ENCODE measurements around the gene FBXL4. TPM values are rescaled to one million over a fixed set of nuclear protein-coding genes. Genes with fewer than 3 reads are reported as not detected.
A peak's percentile ranks its signal among the peaks of the same experiment; 100 is the strongest.

FBXL4 gene
- total and polyA plus RNA-seq, 3 experiments from 2014 or later = 9.6 to 12.7 (median 12.4) TPM

GRCh38 chr6:98845211-98846020 is 102.3 kb downstream of the FBXL4 start:
- H3K36me3 Mint-ChIP-seq = no peaks in the 10 kb centered on the region
- POLR2A ChIA-PET = no interaction called here
- CTCF ChIA-PET = interaction anchor here (0.6 to 1.3 kb wide), 2 partner anchors 9 to 1348 kb away, joined by 4 to 7 read pairs; no protein-coding TSS in a partner anchor
- Histone ChIP-seq H3K4me1 (ENCODE audit: insufficient read depth, low read length) (peaks cover 11% of the 10 kb centered on the region), H3K4me3 (ENCODE audit: low read length) (no peak overlapping the region), H3K9me3 (ENCODE audit: low read length) (no peaks in the 10 kb centered on the region), H3K36me3 (ENCODE audit: insufficient read depth, low read length) (no peaks in the 10 kb centered on the region), H3K27ac (ENCODE audit: low read depth, low read length) (no peak overlapping the region), H3K27me3 (ENCODE audit: insufficient read depth, low read length, poor library complexity, severe bottlenecking) (peaks cover 76% of the 10 kb centered on the region)
- peaks cover 0 to 5% (median 0%) of the 10 kb centered on the region in 5 donors for H3K9me3 Mint-ChIP-seq
- H3K4me3 Mint-ChIP-seq = peak overlapping the region; percentile 7 to 95 (median 73)
- peak overlapping the region in 2 of 8 donors; percentile 2 to 89 for H3K27ac Mint-ChIP-seq
- DNase-seq = peak; percentile 42 to 71 (median 48)
- peaks cover 19 to 36% (median 20%) of the 10 kb centered on the region in 3 donors for H3K4me1 Mint-ChIP-seq
- H3K27me3 Mint-ChIP-seq = peaks cover 74 to 87% of the 10 kb centered on the region in 2 donors

GRCh38 chr6:98844244-98845210 is 103.2 kb downstream of the FBXL4 start:
- Histone ChIP-seq H3K4me3 (ENCODE audit: low read length) (no peak overlapping the region), H3K27ac (ENCODE audit: low read depth, low read length) (no peak overlapping the region), H3K36me3 (ENCODE audit: insufficient read depth, low read length) (no peaks in the 10 kb centered on the region), H3K9me3 (ENCODE audit: low read length) (no peaks in the 10 kb centered on the region), H3K27me3 (ENCODE audit: insufficient read depth, low read length, poor library complexity, severe bottlenecking) (peaks cover 85% of the 10 kb centered on the region), H3K4me1 (ENCODE audit: insufficient read depth, low read length) (peaks cover 11% of the 10 kb centered on the region)
- POLR2A ChIA-PET = no interaction called here
- CTCF ChIA-PET = interaction anchor here (1.3 kb wide), 1 partner anchor 8 kb away, joined by 7 read pairs; no protein-coding TSS in a partner anchor
- Mint-ChIP-seq H3K9me3 (peaks cover 0 to 5% (median 0%) of the 10 kb centered on the region in 5 donors), H3K36me3 (no peaks in the 10 kb centered on the region), H3K4me3 (peak overlapping the region; percentile 10 to 73 (median 51)), H3K4me1 (peaks cover 19 to 36% (median 20%) of the 10 kb centered on the region in 3 donors), H3K27ac (peak overlapping the region in 2 of 8 donors; percentile 4 to 11), H3K27me3 (peaks cover 74 to 87% of the 10 kb centered on the region in 2 donors)
- no peak for DNase-seq

- ChIA-PET CTCF (interaction anchor here (1.1 kb wide), 1 partner anchor 1656 kb away, joined by 3 read pairs; no protein-coding TSS in a partner anchor), POLR2A (interaction anchor here (0.6 kb wide), 1 partner anchor 126 kb away, joined by 10 read pairs; no protein-coding TSS in a partner anchor)
- no peaks in the 10 kb centered on the region for H3K36me3 ChIP-seq (ENCODE audit: insufficient read depth, low read length)
- H3K9me3 Mint-ChIP-seq = peaks cover 0 to 5% (median 0%) of the 10 kb centered on the region in 5 donors
- no peaks in the 10 kb centered on the region for H3K36me3 Mint-ChIP-seq
- no peak overlapping the region for H3K4me3 ChIP-seq (ENCODE audit: low read length)
- peak overlapping the region in 2 of 8 donors; percentile 22 to 36 for H3K27ac Mint-ChIP-seq
- no peak overlapping the region for H3K27ac ChIP-seq (ENCODE audit: low read depth, low read length)
- peaks cover 11% of the 10 kb centered on the region for H3K4me1 ChIP-seq (ENCODE audit: insufficient read depth, low read length)
- peak overlapping the region in 4 of 7 donors; percentile 10 to 66 (median 14) for H3K4me3 Mint-ChIP-seq
- H3K9me3 ChIP-seq (ENCODE audit: low read length) = no peaks in the 10 kb centered on the region
- peaks cover 19 to 36% (median 20%) of the 10 kb centered on the region in 3 donors for H3K4me1 Mint-ChIP-seq
- H3K27me3 Mint-ChIP-seq = peaks cover 68 to 87% of the 10 kb centered on the region in 2 donors
- H3K27me3 ChIP-seq (ENCODE audit: insufficient read depth, low read length, poor library complexity, severe bottlenecking) = peaks cover 86% of the 10 kb centered on the region
- no peak for DNase-seq
Observed at GRCh38 chr6:98843271-98844243, 104.2 kb downstream of the FBXL4 start.

- no peak overlapping the region for H3K27ac ChIP-seq (ENCODE audit: low read depth, low read length)
- no peaks in the 10 kb centered on the region for H3K36me3 ChIP-seq (ENCODE audit: insufficient read depth, low read length)
- no peak overlapping the region for H3K4me3 ChIP-seq (ENCODE audit: low read length)
- ChIA-PET POLR2A (no interaction called here), CTCF (interaction anchor here (1.1 kb wide), 1 partner anchor 1655 kb away, joined by 3 read pairs; no protein-coding TSS in a partner anchor)
- Mint-ChIP-seq H3K4me3 (peak overlapping the region in 2 of 7 donors; percentile 32 to 36), H3K27ac (peak overlapping the region in 1 of 8 donors; percentile 35), H3K9me3 (peaks cover 0 to 6% (median 2%) of the 10 kb centered on the region in 5 donors), H3K4me1 (peaks cover 19 to 35% (median 20%) of the 10 kb centered on the region in 3 donors), H3K36me3 (no peaks in the 10 kb centered on the region), H3K27me3 (peaks cover 72 to 92% of the 10 kb centered on the region in 2 donors)
- H3K4me1 ChIP-seq (ENCODE audit: insufficient read depth, low read length) = peaks cover 11% of the 10 kb centered on the region
- H3K9me3 ChIP-seq (ENCODE audit: low read length) = no peaks in the 10 kb centered on the region
- DNase-seq = no peak
- peaks cover 83% of the 10 kb centered on the region for H3K27me3 ChIP-seq (ENCODE audit: insufficient read depth, low read length, poor library complexity, severe bottlenecking)
Observed at GRCh38 chr6:98842342-98843180, 105.2 kb downstream of the FBXL4 start.

GRCh38 chr6:98841621-98842341 is 106.0 kb downstream of the FBXL4 start:
- ChIA-PET POLR2A (no interaction called here), CTCF (no interaction called here)
- H3K27ac ChIP-seq (ENCODE audit: low read depth, low read length) = no peak overlapping the region
- peaks cover 79% of the 10 kb centered on the region for H3K27me3 ChIP-seq (ENCODE audit: insufficient read depth, low read length, poor library complexity, severe bottlenecking)
- H3K9me3 ChIP-seq (ENCODE audit: low read length) = no peaks in the 10 kb centered on the region
- Mint-ChIP-seq H3K27ac (peak overlapping the region in 1 of 8 donors; percentile 35), H3K4me1 (peaks cover 21 to 34% (median 23%) of the 10 kb centered on the region in 3 donors), H3K9me3 (peaks cover 0 to 10% (median 2%) of the 10 kb centered on the region in 5 donors), H3K36me3 (no peaks in the 10 kb centered on the region), H3K4me3 (peak overlapping the region in 1 of 7 donors; percentile 32), H3K27me3 (peaks cover 71 to 92% of the 10 kb centered on the region in 2 donors)
- H3K4me3 ChIP-seq (ENCODE audit: low read length) = no peak overlapping the region
- peaks cover 11% of the 10 kb centered on the region for H3K4me1 ChIP-seq (ENCODE audit: insufficient read depth, low read length)
- H3K36me3 ChIP-seq (ENCODE audit: insufficient read depth, low read length) = no peaks in the 10 kb centered on the region
- DNase-seq = no peak

- no peak overlapping the region for H3K27ac Mint-ChIP-seq
- no peak for DNase-seq
- CTCF ChIA-PET = no interaction called here
- POLR2A ChIA-PET = no interaction called here
- Histone ChIP-seq H3K4me3 (ENCODE audit: low read length) (no peak overlapping the region), H3K36me3 (ENCODE audit: insufficient read depth, low read length) (no peaks in the 10 kb centered on the region), H3K27me3 (ENCODE audit: insufficient read depth, low read length, poor library complexity, severe bottlenecking) (peaks cover 79% of the 10 kb centered on the region), H3K4me1 (ENCODE audit: insufficient read depth, low read length) (peaks cover 11% of the 10 kb centered on the region), H3K27ac (ENCODE audit: low read depth, low read length) (no peak overlapping the region), H3K9me3 (ENCODE audit: low read length) (no peaks in the 10 kb centered on the region)
- peaks cover 26 to 39% (median 28%) of the 10 kb centered on the region in 3 donors for H3K4me1 Mint-ChIP-seq
- H3K36me3 Mint-ChIP-seq = no peaks in the 10 kb centered on the region
- H3K27me3 Mint-ChIP-seq = peaks cover 75 to 92% of the 10 kb centered on the region in 2 donors
- H3K9me3 Mint-ChIP-seq = peaks cover 0 to 12% (median 3%) of the 10 kb centered on the region in 5 donors
- H3K4me3 Mint-ChIP-seq = no peak overlapping the region
Observed at GRCh38 chr6:98840996-98841513, 106.7 kb downstream of the FBXL4 start.

Measured in CD8-positive, alpha-beta memory T cell (primary cell).